Central memory CD8-positive, alpha-beta T cell (primary cell): ENCODE results near the gene DYNC1H1.
A peak's percentile ranks its signal among the peaks of the same experiment; 100 is the strongest.

Experiments
- ATAC-seq: fragments of 150-1000 bp; cut with Tn5 transposase; replicated peaks from 2 replicates; pipeline ENCODE4 v1.10.0; 2022; ENCODE audit warnings: mild to moderate bottlenecking, moderate FRiP score, moderate number of reproducible peaks; ENCODE audit not compliant: poor library complexity, severe bottlenecking; ENCODE audit errors: extremely low read depth
- DNase-seq, 2 donors: peaks; one replicate each; pipeline ENCODE4 v3.0.0; 2021; ENCODE audit warnings: low spot score in 2 of 2
- H3K27ac Mint-ChIP-seq: one replicate; pipeline ENCODE4 v1.8.0; 2022; ENCODE audit warnings: low read depth, mild to moderate bottlenecking, moderate library complexity, mixed read lengths
- H3K27me3 Mint-ChIP-seq: one replicate; pipeline ENCODE4 v1.8.0; 2022; ENCODE audit warnings: mixed read lengths
- H3K36me3 Mint-ChIP-seq: one replicate; pipeline ENCODE4 v1.8.0; 2022; ENCODE audit warnings: mild to moderate bottlenecking, moderate library complexity, mixed read lengths; ENCODE audit not compliant: insufficient read depth
- H3K4me1 Mint-ChIP-seq: one replicate; pipeline ENCODE4 v1.8.0; 2022; ENCODE audit warnings: mixed read lengths
- H3K4me3 Mint-ChIP-seq: one replicate; pipeline ENCODE4 v1.8.0; 2022; ENCODE audit warnings: mild to moderate bottlenecking, moderate library complexity, mixed read lengths
- H3K9me3 Mint-ChIP-seq: one replicate; pipeline ENCODE4 v1.8.0; 2022; ENCODE audit warnings: mixed read lengths

The DYNC1H1 gene

GRCh38 chr14:101948666-101949216 is 15.6 kb upstream of the DYNC1H1 start:
- Mint-ChIP-seq H3K27ac (peak overlapping the region; percentile 99), H3K36me3 (peaks cover 9% of the 10 kb centered on the region), H3K9me3 (no peaks in the 10 kb centered on the region), H3K4me3 (peak overlapping the region; percentile 89), H3K27me3 (peaks cover 33% of the 10 kb centered on the region), H3K4me1 (peaks cover 25% of the 10 kb centered on the region)
- DNase-seq: no peak
- ATAC-seq: no peak

- Mint-ChIP-seq H3K36me3 (peaks cover 9% of the 10 kb centered on the region), H3K27ac (no peak overlapping the region), H3K4me3 (no peak overlapping the region), H3K9me3 (no peaks in the 10 kb centered on the region), H3K27me3 (peaks cover 19% of the 10 kb centered on the region), H3K4me1 (peaks cover 25% of the 10 kb centered on the region)
- DNase-seq (no peak), ATAC-seq (no peak)
These were observed 14.3 kb upstream of the DYNC1H1 start for GRCh38 chr14:101950100-101950499.

- H3K4me3 Mint-ChIP-seq: peak overlapping the region; percentile 54
- H3K4me1 Mint-ChIP-seq: peaks cover 25% of the 10 kb centered on the region
These were observed 13.7 kb upstream of the DYNC1H1 start for GRCh38 chr14:101950516-101951215.

GRCh38 chr14:101953151-101953550 is 11.2 kb upstream of the DYNC1H1 start:
- H3K4me3 Mint-ChIP-seq: no peak overlapping the region
- no peaks in the 10 kb centered on the region for H3K27me3 Mint-ChIP-seq
- ATAC-seq: no peak
- H3K27ac Mint-ChIP-seq: no peak overlapping the region
- DNase-seq: no peak
- H3K9me3 Mint-ChIP-seq: no peaks in the 10 kb centered on the region
- H3K36me3 Mint-ChIP-seq: peaks cover 2% of the 10 kb centered on the region
- peaks cover 14% of the 10 kb centered on the region for H3K4me1 Mint-ChIP-seq

More at GRCh38 chr14:101950516-101951215, 13.7 kb upstream of the DYNC1H1 start:
- Mint-ChIP-seq H3K36me3 (peaks cover 9% of the 10 kb centered on the region), H3K9me3 (no peaks in the 10 kb centered on the region), H3K27me3 (peaks cover 13% of the 10 kb centered on the region), H3K27ac (no peak overlapping the region)
- DNase-seq (no peak), ATAC-seq (no peak)

- ATAC-seq (no peak), DNase-seq (no peak)
- no peak overlapping the region for H3K27ac Mint-ChIP-seq
- peaks cover 2% of the 10 kb centered on the region for H3K36me3 Mint-ChIP-seq
- no peaks in the 10 kb centered on the region for H3K9me3 Mint-ChIP-seq
- no peak overlapping the region for H3K4me3 Mint-ChIP-seq
- no peaks in the 10 kb centered on the region for H3K27me3 Mint-ChIP-seq
- peaks cover under 1% of the 10 kb centered on the region for H3K4me1 Mint-ChIP-seq
These were observed 9.9 kb upstream of the DYNC1H1 start for GRCh38 chr14:101954501-101954900.

GRCh38 chr14:101955695-101956161 is 8.6 kb upstream of the DYNC1H1 start:
- Mint-ChIP-seq H3K4me1 (peaks cover 8% of the 10 kb centered on the region), H3K4me3 (no peak overlapping the region), H3K27ac (no peak overlapping the region), H3K36me3 (peaks cover 2% of the 10 kb centered on the region), H3K27me3 (no peaks in the 10 kb centered on the region), H3K9me3 (no peaks in the 10 kb centered on the region)
- no peak for DNase-seq
- no peak for ATAC-seq

GRCh38 chr14:101956179-101956885 is 8.0 kb upstream of the DYNC1H1 start:
- Mint-ChIP-seq H3K27me3 (no peaks in the 10 kb centered on the region), H3K9me3 (no peaks in the 10 kb centered on the region), H3K36me3 (no peaks in the 10 kb centered on the region), H3K4me1 (peaks cover 14% of the 10 kb centered on the region), H3K27ac (no peak overlapping the region), H3K4me3 (no peak overlapping the region)
- ATAC-seq: no peak
- DNase-seq: no peak

- DNase-seq (no peak), ATAC-seq (no peak)
- no peak overlapping the region for H3K27ac Mint-ChIP-seq
- no peaks in the 10 kb centered on the region for H3K27me3 Mint-ChIP-seq
- no peaks in the 10 kb centered on the region for H3K36me3 Mint-ChIP-seq
- no peak overlapping the region for H3K4me3 Mint-ChIP-seq
- H3K9me3 Mint-ChIP-seq: no peaks in the 10 kb centered on the region
- H3K4me1 Mint-ChIP-seq: peaks cover 15% of the 10 kb centered on the region
These were observed 6.8 kb upstream of the DYNC1H1 start for GRCh38 chr14:101957406-101958234.

- no peaks in the 10 kb centered on the region for H3K9me3 Mint-ChIP-seq
- ATAC-seq: no peak
- no peaks in the 10 kb centered on the region for H3K36me3 Mint-ChIP-seq
- H3K27me3 Mint-ChIP-seq: no peaks in the 10 kb centered on the region
- no peak for DNase-seq
- H3K4me1 Mint-ChIP-seq: peaks cover 15% of the 10 kb centered on the region
- H3K27ac Mint-ChIP-seq: no peak overlapping the region
- H3K4me3 Mint-ChIP-seq: no peak overlapping the region
These were observed 5.8 kb upstream of the DYNC1H1 start for GRCh38 chr14:101958418-101959180.

- DNase-seq (no peak), ATAC-seq (no peak)
- Mint-ChIP-seq H3K36me3 (no peaks in the 10 kb centered on the region), H3K4me1 (peaks cover 21% of the 10 kb centered on the region), H3K27me3 (no peaks in the 10 kb centered on the region), H3K27ac (no peak overlapping the region), H3K9me3 (no peaks in the 10 kb centered on the region), H3K4me3 (no peak overlapping the region)
These were observed 5.1 kb upstream of the DYNC1H1 start for GRCh38 chr14:101959277-101959676.

- DNase-seq (no peak), ATAC-seq (no peak)
- Mint-ChIP-seq H3K4me1 (peaks cover 22% of the 10 kb centered on the region), H3K36me3 (peaks cover 3% of the 10 kb centered on the region), H3K27me3 (no peaks in the 10 kb centered on the region), H3K4me3 (no peak overlapping the region), H3K9me3 (no peaks in the 10 kb centered on the region), H3K27ac (peak overlapping the region; percentile 75)
These were observed 4.1 kb upstream of the DYNC1H1 start for GRCh38 chr14:101960225-101960624.
